GM12864 (cell line): ENCODE data around the gene CROT.
"Not testable (repeated sequence)": the region's sequence is repeated elsewhere in the genome, so short reads cannot be mapped to it uniquely, and the experiment has no call there.

Experiments
- DNase-seq: peaks from one replicate; pipeline ENCODE4 v3.0.0-alpha.2; 2011; ENCODE audit warnings: low read depth
- H3K4me3 ChIP-seq: 2 replicates; pipeline ENCODE4 v1.5.1; 2011; ENCODE audit warnings: mild to moderate bottlenecking, low read depth, low read length, control low read depth
- CTCF ChIP-seq: IDR thresholded peaks from 2 replicates; pipeline ENCODE4 v1.5.1; 2011; ENCODE audit warnings: low read depth, mild to moderate bottlenecking, moderate library complexity, low read length, control low read depth, inconsistent platforms; ENCODE audit errors: missing control alignments

CROT gene

GRCh38 chr7:87317691-87318245 is 27.7 kb upstream of the CROT start:
- no peak for DNase-seq
- H3K4me3 ChIP-seq, result no peak overlapping the region
- TF ChIP-seq CTCF, result no peak

GRCh38 chr7:87318741-87319140 is 26.7 kb upstream of the CROT start:
- no peak overlapping the region for H3K4me3 ChIP-seq
- no peak for DNase-seq
- no peak for TF ChIP-seq CTCF

GRCh38 chr7:87319154-87319581 is 26.3 kb upstream of the CROT start:
- DNase-seq, H3K4me3 ChIP-seq: not testable (repeated sequence)

- TF ChIP-seq CTCF, result no peak
- no peak overlapping the region for H3K4me3 ChIP-seq
- DNase-seq, result no peak
Observed at GRCh38 chr7:87322912-87323311, 22.6 kb upstream of the CROT start.

GRCh38 chr7:87325576-87326370 is 19.7 kb upstream of the CROT start:
- no peak for TF ChIP-seq CTCF
- no peak overlapping the region for H3K4me3 ChIP-seq
- no peak for DNase-seq

GRCh38 chr7:87328281-87328680 is 17.2 kb upstream of the CROT start:
- no peak for DNase-seq
- no peak for TF ChIP-seq CTCF
- no peak overlapping the region for H3K4me3 ChIP-seq

- DNase-seq, result no peak
- no peak for TF ChIP-seq CTCF
- H3K4me3 ChIP-seq, result no peak overlapping the region
Observed at GRCh38 chr7:87330316-87330715, 15.1 kb upstream of the CROT start.
